CD8-positive, alpha-beta memory T cell (primary cell): Measurements from ENCODE around the gene EP400. TPM values are rescaled to one million over a fixed set of nuclear protein-coding genes. Genes with fewer than 3 reads are reported as not detected.

Experiments used
- CTCF ChIA-PET: fragments of 350-600 bp; sonication (Branson Sonifier 250); formaldehyde crosslinking; loops from one replicate; lab custom pipeline; 2021; ENCODE audit warnings: antibody characterized with exemption; lab: Charles Lee
- POLR2A ChIA-PET: fragments of 350-600 bp; sonication (Branson Sonifier 250); formaldehyde crosslinking; loops from one replicate; lab custom pipeline; 2021; ENCODE audit warnings: antibody characterized with exemption; lab: Charles Lee
- DNase-seq, 5 donors: peaks; one replicate each; pipeline versions ENCODE4 v3.0.0 to v3.0.0-alpha.2; 2020 to 2022; ENCODE audit warnings: mixed read lengths in 1 of 5
- H3K27ac ChIP-seq: one replicate; pipeline ENCODE4 v1.7.0; 2013; ENCODE audit warnings: low read depth, mild to moderate bottlenecking, low read length, moderate library complexity
- H3K27me3 ChIP-seq: 2 replicates; pipeline ENCODE4 v1.7.0; 2013; ENCODE audit warnings: low read length, mild to moderate bottlenecking; ENCODE audit not compliant: insufficient read depth, poor library complexity, severe bottlenecking
- H3K36me3 ChIP-seq: 2 replicates; pipeline ENCODE4 v1.7.0; 2013; ENCODE audit warnings: mild to moderate bottlenecking, low read length, moderate library complexity; ENCODE audit not compliant: insufficient read depth
- H3K4me1 ChIP-seq: 2 replicates; pipeline ENCODE4 v1.7.0; 2013; ENCODE audit warnings: mild to moderate bottlenecking, low read length, moderate library complexity; ENCODE audit not compliant: insufficient read depth
- H3K4me3 ChIP-seq: 2 replicates; pipeline ENCODE4 v1.7.0; 2013; ENCODE audit warnings: mild to moderate bottlenecking, low read length
- H3K9me3 ChIP-seq: 2 replicates; pipeline ENCODE4 v1.7.0; 2013; ENCODE audit warnings: mild to moderate bottlenecking, low read length
- H3K27ac Mint-ChIP-seq, 8 donors: one replicate each; pipeline ENCODE4 v1.8.0; 2020 to 2021; ENCODE audit warnings: mixed read lengths in 8 of 8, mild to moderate bottlenecking in 6 of 8, inconsistent platforms in 3 of 8, moderate library complexity in 3 of 8
- H3K27me3 Mint-ChIP-seq, 2 donors: one replicate each; pipeline ENCODE4 v1.8.0; 2020 to 2021; ENCODE audit warnings: mixed read lengths in 2 of 2, mild to moderate bottlenecking in 1 of 2, moderate library complexity in 1 of 2
- H3K36me3 Mint-ChIP-seq, 3 donors: one replicate each; pipeline ENCODE4 v1.8.0; 2020 to 2021; ENCODE audit warnings: mixed read lengths in 3 of 3, inconsistent platforms in 1 of 3, mild to moderate bottlenecking in 1 of 3
- H3K4me1 Mint-ChIP-seq, 3 donors: one replicate each; pipeline ENCODE4 v1.8.0; 2020 to 2021; ENCODE audit warnings: mixed read lengths in 3 of 3, inconsistent platforms in 1 of 3, mild to moderate bottlenecking in 1 of 3
- H3K4me3 Mint-ChIP-seq, 7 donors: one replicate each; pipeline ENCODE4 v1.8.0; 2020 to 2021; ENCODE audit warnings: mixed read lengths in 7 of 7, mild to moderate bottlenecking in 6 of 7, moderate library complexity in 4 of 7, inconsistent platforms in 2 of 7
- H3K9me3 Mint-ChIP-seq, 5 donors: one replicate each; pipeline ENCODE4 v1.8.0; 2020 to 2022; ENCODE audit warnings: mixed read lengths in 5 of 5, mild to moderate bottlenecking in 3 of 5, moderate library complexity in 2 of 5, inconsistent platforms in 1 of 5
- polyA plus RNA-seq: library from polyadenylated mRNA; unstranded; fragments of 300-500 nt; fragmentation: Illumina TruSeq; gene quantifications from one replicate; pipeline ENCODE4 v1.2.3, GENCODE V29; 2021
- total RNA-seq, 2 experiments: library from RNA; stranded (reverse); gene quantifications; one replicate each; pipeline ENCODE4 v1.2.3, GENCODE V29; 2021

Gene EP400
- total and polyA plus RNA-seq, 3 experiments from 2014 or later: 4.3 to 48.8 (median 47.9) TPM

DNA sequence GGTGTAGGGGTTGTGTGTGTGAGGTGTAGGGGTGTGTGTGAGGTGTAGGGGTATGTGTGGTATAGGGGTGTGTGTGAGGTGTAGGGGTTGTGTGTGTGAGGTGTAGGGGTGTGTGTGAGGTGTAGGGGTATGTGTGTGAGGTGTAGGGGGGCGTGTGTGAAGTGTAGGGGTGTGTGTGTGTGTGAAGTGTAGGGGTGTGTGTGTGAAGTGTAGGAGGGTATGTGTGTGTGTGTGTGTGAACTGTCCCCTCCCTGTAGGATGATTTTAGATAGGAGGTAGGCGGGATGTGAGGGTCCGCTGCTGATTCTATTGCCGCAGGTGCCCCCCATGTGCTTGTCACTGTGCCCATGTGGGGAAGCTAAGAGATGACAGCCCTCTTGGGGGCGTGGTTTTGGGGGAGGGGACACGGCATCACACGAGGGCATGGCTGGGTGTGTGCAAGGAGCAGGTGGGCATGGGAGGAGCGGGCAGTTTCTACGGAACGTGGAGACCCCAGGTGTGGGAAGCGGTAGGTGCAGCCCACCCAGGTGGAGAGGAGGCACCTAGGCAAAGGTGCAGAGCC lies 105.9 kb downstream of the EP400 start:
- Histone ChIP-seq H3K4me3 (no peak overlapping the region), H3K36me3 (peaks cover 52% of the 10 kb centered on the region), H3K27ac (no peak overlapping the region), H3K27me3 (no peaks in the 10 kb centered on the region), H3K4me1 (no peaks in the 10 kb centered on the region), H3K9me3 (no peaks in the 10 kb centered on the region)
- H3K27me3 Mint-ChIP-seq: no peaks in the 10 kb centered on the region
- no peak overlapping the region for H3K4me3 Mint-ChIP-seq
- no peak for DNase-seq
- CTCF ChIA-PET: no interaction called here
- H3K4me1 Mint-ChIP-seq: no peaks in the 10 kb centered on the region
- H3K9me3 Mint-ChIP-seq: no peaks in the 10 kb centered on the region
- peak overlapping the region in 2 of 8 donors; percentile 12 to 29 for H3K27ac Mint-ChIP-seq
- POLR2A ChIA-PET: no interaction called here
- H3K36me3 Mint-ChIP-seq: peaks cover 6 to 88% (median 29%) of the 10 kb centered on the region in 3 donors

DNA sequence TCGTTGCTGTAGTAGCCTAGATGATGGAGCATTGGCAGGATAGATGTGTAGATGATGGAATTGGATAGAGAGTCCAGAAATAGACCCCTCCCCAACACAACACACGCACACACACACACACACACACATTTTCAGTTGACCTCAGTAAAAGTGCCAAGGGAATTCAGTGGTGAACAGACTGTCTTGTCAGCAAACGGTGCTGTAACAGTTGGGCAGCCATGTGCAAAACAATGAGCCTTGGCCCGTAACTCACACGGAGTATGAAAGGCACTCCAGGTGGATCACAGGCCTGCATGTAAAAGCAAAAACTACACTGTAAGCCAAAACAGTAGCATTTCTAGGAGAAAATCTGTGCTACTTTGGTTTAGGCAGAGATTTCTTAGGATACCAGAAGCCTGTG lies 106.6 kb downstream of the EP400 start:
- Mint-ChIP-seq H3K4me1 (no peaks in the 10 kb centered on the region), H3K9me3 (no peaks in the 10 kb centered on the region), H3K36me3 (peaks cover 12 to 88% (median 28%) of the 10 kb centered on the region in 3 donors), H3K4me3 (no peak overlapping the region), H3K27me3 (no peaks in the 10 kb centered on the region), H3K27ac (no peak overlapping the region)
- no peak overlapping the region for H3K27ac ChIP-seq
- H3K4me1 ChIP-seq: no peaks in the 10 kb centered on the region
- no peaks in the 10 kb centered on the region for H3K9me3 ChIP-seq
- POLR2A ChIA-PET: no interaction called here
- no peak for DNase-seq
- H3K36me3 ChIP-seq: peaks cover 52% of the 10 kb centered on the region
- no peaks in the 10 kb centered on the region for H3K27me3 ChIP-seq
- CTCF ChIA-PET: no interaction called here
- no peak overlapping the region for H3K4me3 ChIP-seq

- no peaks in the 10 kb centered on the region for H3K4me1 ChIP-seq
- Mint-ChIP-seq H3K4me3 (no peak overlapping the region), H3K27ac (peak overlapping the region in 1 of 8 donors; percentile 12), H3K9me3 (no peaks in the 10 kb centered on the region), H3K27me3 (no peaks in the 10 kb centered on the region), H3K4me1 (no peaks in the 10 kb centered on the region), H3K36me3 (peaks cover 12 to 88% (median 27%) of the 10 kb centered on the region in 3 donors)
- peaks cover 50% of the 10 kb centered on the region for H3K36me3 ChIP-seq
- ChIA-PET CTCF (no interaction called here), POLR2A (no interaction called here)
- no peaks in the 10 kb centered on the region for H3K9me3 ChIP-seq
- H3K4me3 ChIP-seq: no peak overlapping the region
- no peaks in the 10 kb centered on the region for H3K27me3 ChIP-seq
- DNase-seq: no peak
- no peak overlapping the region for H3K27ac ChIP-seq
Observed at GRCh38 chr12:132056951-132057350, 107.2 kb downstream of the EP400 start.

DNA sequence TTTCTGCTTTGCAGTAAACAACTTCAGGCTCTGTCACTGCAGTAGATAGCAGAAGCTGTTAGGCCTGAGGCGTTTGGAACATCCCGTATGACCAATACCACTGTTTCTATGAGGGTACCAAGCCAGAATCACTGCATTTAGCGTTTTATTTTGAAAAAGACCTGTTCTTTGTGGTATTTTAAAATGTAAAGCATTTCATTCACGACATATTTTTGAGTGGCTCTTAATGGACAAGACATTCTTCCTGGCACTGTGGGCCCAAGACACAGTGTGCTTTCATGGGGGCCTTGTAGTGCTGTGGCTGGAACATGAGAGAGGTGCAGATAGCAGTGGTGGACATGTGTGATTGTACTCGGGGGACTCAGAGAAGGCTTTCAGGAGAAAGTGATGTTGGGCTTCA lies 107.9 kb downstream of the EP400 start:
- no peaks in the 10 kb centered on the region for H3K9me3 Mint-ChIP-seq
- H3K36me3 ChIP-seq: peaks cover 49% of the 10 kb centered on the region
- H3K27me3 ChIP-seq: no peaks in the 10 kb centered on the region
- peak overlapping the region in 3 of 8 donors; percentile 5 to 46 (median 16) for H3K27ac Mint-ChIP-seq
- H3K4me3 ChIP-seq: no peak overlapping the region
- no peak for DNase-seq
- H3K9me3 ChIP-seq: no peaks in the 10 kb centered on the region
- ChIA-PET POLR2A (no interaction called here), CTCF (no interaction called here)
- no peaks in the 10 kb centered on the region for H3K27me3 Mint-ChIP-seq
- H3K4me3 Mint-ChIP-seq: no peak overlapping the region
- no peak overlapping the region for H3K27ac ChIP-seq
- no peaks in the 10 kb centered on the region for H3K4me1 ChIP-seq
- no peaks in the 10 kb centered on the region for H3K4me1 Mint-ChIP-seq
- H3K36me3 Mint-ChIP-seq: peaks cover 12 to 89% (median 26%) of the 10 kb centered on the region in 3 donors

DNA sequence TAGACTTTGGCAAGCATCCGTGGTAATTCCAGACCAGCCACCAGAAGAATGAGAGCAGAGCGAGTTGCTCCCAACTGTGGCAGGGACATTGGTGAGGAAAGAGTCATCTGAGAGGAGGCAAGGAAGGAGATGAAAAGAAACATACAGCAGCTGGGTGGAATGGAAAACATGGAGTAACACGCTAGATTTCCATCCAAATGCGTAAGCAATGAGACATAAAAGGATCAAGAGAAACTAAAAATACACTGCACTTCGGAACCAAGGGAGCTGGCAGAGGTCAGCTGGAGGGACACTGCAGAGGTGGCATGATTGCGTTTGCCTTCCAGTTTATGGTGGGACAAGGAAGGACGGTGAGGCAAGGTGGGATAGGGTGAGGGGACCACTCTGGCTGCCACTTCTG lies 111.5 kb downstream of the EP400 start:
- H3K36me3 Mint-ChIP-seq: peaks cover 6 to 90% (median 29%) of the 10 kb centered on the region in 3 donors
- Histone ChIP-seq H3K36me3 (peaks cover 35% of the 10 kb centered on the region), H3K4me3 (no peak overlapping the region), H3K27ac (no peak overlapping the region), H3K4me1 (peaks cover 8% of the 10 kb centered on the region), H3K9me3 (no peaks in the 10 kb centered on the region), H3K27me3 (no peaks in the 10 kb centered on the region)
- no peak overlapping the region for H3K4me3 Mint-ChIP-seq
- H3K27ac Mint-ChIP-seq: peak overlapping the region in 2 of 8 donors; percentile 63 to 71
- H3K4me1 Mint-ChIP-seq: peaks cover 6 to 26% (median 14%) of the 10 kb centered on the region in 3 donors
- DNase-seq: no peak
- POLR2A ChIA-PET: no interaction called here
- CTCF ChIA-PET: no interaction called here
- no peaks in the 10 kb centered on the region for H3K27me3 Mint-ChIP-seq
- H3K9me3 Mint-ChIP-seq: no peaks in the 10 kb centered on the region

DNA sequence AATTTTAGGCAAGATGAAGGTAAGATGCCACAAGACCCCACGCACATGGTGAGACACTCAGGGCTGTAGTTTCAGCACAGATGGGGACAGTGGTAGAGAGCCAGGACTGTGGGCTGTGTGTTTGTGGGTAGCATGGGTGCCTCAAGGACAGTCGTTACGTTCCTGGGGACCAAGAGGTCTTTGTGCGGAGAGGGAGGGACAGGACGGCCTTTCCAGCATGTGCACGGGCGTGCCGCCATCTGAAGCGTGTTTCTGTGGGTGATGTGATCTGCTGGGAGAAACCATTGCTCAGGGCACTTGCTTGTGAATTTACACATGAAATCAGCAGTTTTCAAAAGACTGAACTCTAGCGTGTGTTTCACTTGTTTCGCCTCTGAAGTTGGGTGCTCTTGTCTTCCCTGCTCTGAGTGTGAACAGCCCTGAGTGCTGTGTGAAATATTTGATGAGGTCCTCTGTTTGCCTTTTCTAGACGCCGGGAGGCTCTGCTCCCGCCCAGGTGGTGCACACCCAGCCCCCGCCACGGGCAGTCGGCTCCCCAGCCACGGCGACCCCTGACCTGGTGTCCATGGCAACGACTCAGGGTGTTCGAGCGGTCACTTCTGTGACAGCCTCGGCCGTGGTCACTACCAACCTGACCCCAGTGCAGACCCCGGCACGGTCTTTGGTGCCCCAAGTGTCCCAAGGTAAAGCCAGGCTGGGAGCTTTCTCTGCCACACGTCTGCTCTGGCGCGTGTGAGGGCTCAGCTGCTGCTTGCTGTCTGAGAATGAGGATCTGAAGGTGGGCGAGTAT lies 112.1 kb downstream of the EP400 start:
- peaks cover 31% of the 10 kb centered on the region for H3K36me3 ChIP-seq
- Mint-ChIP-seq H3K27me3 (no peaks in the 10 kb centered on the region), H3K4me3 (no peak overlapping the region), H3K4me1 (peaks cover 12 to 33% (median 18%) of the 10 kb centered on the region in 3 donors), H3K9me3 (no peaks in the 10 kb centered on the region), H3K27ac (no peak overlapping the region), H3K36me3 (peaks cover 6 to 89% (median 32%) of the 10 kb centered on the region in 3 donors)
- H3K4me1 ChIP-seq: peaks cover 14% of the 10 kb centered on the region
- no peak for DNase-seq
- ChIA-PET CTCF (no interaction called here), POLR2A (interaction anchor here (0.6 kb wide), 1 partner anchor 895 kb away, joined by 5 read pairs; no protein-coding TSS in a partner anchor)
- no peak overlapping the region for H3K4me3 ChIP-seq
- no peaks in the 10 kb centered on the region for H3K27me3 ChIP-seq
- no peak overlapping the region for H3K27ac ChIP-seq
- H3K9me3 ChIP-seq: no peaks in the 10 kb centered on the region

DNA sequence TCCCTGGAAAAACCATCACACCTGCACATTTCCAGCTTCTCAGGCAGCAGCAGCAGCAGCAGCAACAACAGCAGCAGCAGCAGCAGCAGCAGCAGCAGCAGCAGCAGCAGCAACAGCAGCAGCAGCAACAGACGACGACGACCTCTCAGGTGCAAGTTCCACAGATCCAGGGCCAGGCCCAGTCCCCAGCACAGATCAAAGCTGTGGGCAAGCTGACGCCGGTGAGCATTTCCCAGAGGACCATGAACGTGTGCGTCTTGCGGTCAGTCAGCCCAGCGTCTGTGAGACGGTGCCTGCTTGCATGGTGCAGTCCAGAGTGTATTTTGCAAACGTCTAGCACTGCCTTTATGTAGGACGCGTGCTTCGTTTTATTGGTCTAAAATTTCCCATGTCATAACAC lies 112.7 kb downstream of the EP400 start:
- Histone ChIP-seq H3K9me3 (no peaks in the 10 kb centered on the region), H3K27ac (no peak overlapping the region), H3K36me3 (peaks cover 31% of the 10 kb centered on the region), H3K4me1 (peaks cover 17% of the 10 kb centered on the region), H3K4me3 (no peak overlapping the region), H3K27me3 (no peaks in the 10 kb centered on the region)
- CTCF ChIA-PET: no interaction called here
- H3K27ac Mint-ChIP-seq: peak overlapping the region in 2 of 8 donors; percentile 23 to 56
- H3K4me3 Mint-ChIP-seq: no peak overlapping the region
- H3K27me3 Mint-ChIP-seq: no peaks in the 10 kb centered on the region
- POLR2A ChIA-PET: interaction anchor here (0.6 kb wide), 1 partner anchor 895 kb away, joined by 5 read pairs; no protein-coding TSS in a partner anchor
- H3K4me1 Mint-ChIP-seq: peaks cover 14 to 39% (median 18%) of the 10 kb centered on the region in 3 donors
- H3K36me3 Mint-ChIP-seq: peaks cover 6 to 87% (median 29%) of the 10 kb centered on the region in 3 donors
- DNase-seq: no peak
- H3K9me3 Mint-ChIP-seq: no peaks in the 10 kb centered on the region

DNA sequence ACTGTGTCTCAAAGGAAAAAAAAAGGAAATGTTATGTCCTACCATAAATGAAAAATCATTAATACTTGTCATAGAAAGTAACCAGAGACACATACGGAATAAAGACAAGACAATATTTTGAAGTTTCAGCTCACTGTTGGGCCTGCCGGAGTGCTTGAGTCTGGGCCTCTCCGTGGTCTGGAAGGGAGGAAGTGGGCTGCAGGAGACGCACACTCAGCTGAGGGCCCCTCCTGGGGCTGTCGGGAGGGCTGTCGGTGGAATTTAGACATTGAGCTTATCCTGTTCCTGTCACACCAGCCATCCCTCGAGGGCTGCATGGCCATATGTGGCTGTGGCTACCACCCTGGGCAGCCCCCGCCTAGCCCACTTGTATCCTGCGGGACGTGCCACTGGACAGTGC lies 113.7 kb downstream of the EP400 start:
- Mint-ChIP-seq H3K27ac (peak overlapping the region in 3 of 8 donors; percentile 19 to 45 (median 38)), H3K4me1 (peaks cover 16 to 41% (median 18%) of the 10 kb centered on the region in 3 donors), H3K9me3 (no peaks in the 10 kb centered on the region), H3K36me3 (peaks cover 6 to 86% (median 25%) of the 10 kb centered on the region in 3 donors), H3K4me3 (no peak overlapping the region), H3K27me3 (no peaks in the 10 kb centered on the region)
- Histone ChIP-seq H3K4me1 (peaks cover 17% of the 10 kb centered on the region), H3K27me3 (no peaks in the 10 kb centered on the region), H3K27ac (no peak overlapping the region), H3K4me3 (no peak overlapping the region), H3K9me3 (no peaks in the 10 kb centered on the region), H3K36me3 (peaks cover 26% of the 10 kb centered on the region)
- ChIA-PET CTCF (no interaction called here), POLR2A (no interaction called here)
- DNase-seq: no peak
